Ovary (tissue), 9 donors: ENCODE data around the gene PPP1CA. TPM values are rescaled to one million over a fixed set of nuclear protein-coding genes. Genes with fewer than 3 reads are reported as not detected.

Experiments
- DNase-seq, 5 donors: peaks; one replicate each; pipeline ENCODE4 v3.0.0-alpha.2; 2019 to 2020
- H3K27ac ChIP-seq, 2 donors: fragments of 200-600 bp; one replicate each; pipeline versions ENCODE4 v1.5.1 to v1.8.0; 2019 to 2022
- H3K27me3 ChIP-seq: fragments of 200-600 bp; one replicate; pipeline ENCODE4 v1.8.0; 2022
- H3K36me3 ChIP-seq: fragments of 200-600 bp; sonication (generic); one replicate; pipeline ENCODE4 v1.5.1; 2019
- H3K4me1 ChIP-seq: one replicate; pipeline ENCODE4 v1.8.1; 2013; ENCODE audit warnings: mild to moderate bottlenecking, moderate library complexity; ENCODE audit not compliant: insufficient read depth
- H3K4me3 ChIP-seq: fragments of 200-600 bp; sonication (generic); one replicate; pipeline ENCODE4 v1.5.1; 2017
- H3K9me3 ChIP-seq, 2 donors: fragments of 200-600 bp in 1 of 2; sonication (generic) in 1 of 2; one replicate each; pipeline versions ENCODE4 v1.5.1 to v1.8.1; 2013 to 2019; ENCODE audit warnings: mild to moderate bottlenecking in 1 of 2, moderate library complexity in 1 of 2
- CTCF ChIP-seq, 3 donors: fragments of 450-650 bp in 2 of 3; fragments of 200-600 bp in 1 of 3; IDR thresholded peaks; one replicate each; pipeline versions ENCODE4 v1.5.1 to v1.8.0; 2016 to 2022; ENCODE audit warnings: antibody characterized with exemption in 3 of 3, mild to moderate bottlenecking in 1 of 3
- EP300 ChIP-seq: sonication (generic); formaldehyde crosslinking; IDR thresholded peaks from one replicate; pipeline ENCODE4 v1.6.1; 2017; ENCODE audit warnings: antibody characterized with exemption
- POLR2A ChIP-seq: fragments of 450-650 bp; IDR thresholded peaks from one replicate; pipeline ENCODE4 v1.6.1; 2017; ENCODE audit warnings: antibody characterized with exemption, mild to moderate bottlenecking, moderate library complexity
- WGBS, 3 donors: extraction: QIAGEN DNeasy Blood & Tissue Kit in 1 of 3; methylation state at CpG; one replicate each; pipeline versions ENCODE4 v1.1.5 to v1.1.7; 2013 to 2017; 5-methylcytosine and 5-hydroxymethylcytosine counted together
- intact Hi-C, 4 donors: fragments of 100-400 bp; cut with DNase I; formaldehyde crosslinking; loops; one replicate each; pipeline versions ENCODE4 v1.11.0 to v1.15.1; 2022 to 2023
- polyA plus RNA-seq, 2 donors: library from polyadenylated mRNA; stranded (reverse); fragments of 200-250 nt in 1 of 2; fragments of 350-450 nt in 1 of 2; fragmentation: Illumina TruSeq in 1 of 2; extraction: RNeasy Lipid Tissue Mini Kit (QIAGEN cat#74804) in 1 of 2; gene quantifications; one replicate each; pipeline ENCODE4 v1.2.3, GENCODE V29; 2013 to 2014
- total RNA-seq, 7 donors: library from RNA; depleted of rRNA in 2 of 7; stranded (reverse); fragments of >200 nt in 2 of 7; fragmentation: NEBNext Ultra II Directional in 3 of 7; extraction: Animal tissue kit (Norgen Biotek cat#: 25700) in 3 of 7; gene quantifications; one replicate each; pipeline versions ENCODE4 v1.1.0 to v1.2.4, GENCODE V29; 2016 to 2023
- donor health status: DM: no; HTN: no; CAD: no; lungs with moderate emphysema.
- donor health status: DM: no; HTN: no; CAD: no.
- donor health status: Bipolar disorder and iron deficiency.
- donor health status: DM: yes; HTN: yes; CAD: no.
- donor health status: DM: no; HTN: no; CAD: no.
- donor health status: DM: yes; HTN: yes; CAD: no.

Gene PPP1CA
- total and polyA plus RNA-seq, 9 donors = 32.2 to 86.9 (median 54.9) TPM

- no peaks in the 10 kb centered on the region for H3K36me3 ChIP-seq
- H3K27ac ChIP-seq = peak overlapping the region; percentile 78 to 85
- no peaks in the 10 kb centered on the region for H3K9me3 ChIP-seq
- peak in 2 of 5 donors; percentile 19 to 47 for DNase-seq
- no peaks in the 10 kb centered on the region for H3K27me3 ChIP-seq
- TF ChIP-seq EP300 (no peak), POLR2A (no peak), CTCF (IDR thresholded peaks at IDR 0.05) (no peak)
- intact Hi-C loops = no loop called here
- WGBS, 3 donors = 39 to 45% (median 43%) methylated on average over 5 to 9 of the region's 9 CpGs
- H3K4me3 ChIP-seq = peak overlapping the region; percentile 69
- peaks cover 26% of the 10 kb centered on the region for H3K4me1 ChIP-seq
These were observed 26.9 kb downstream of the PPP1CA start for GRCh38 chr11:67374571-67375281.

- TF ChIP-seq CTCF (IDR thresholded peaks at IDR 0.05) (peak in 1 of 3 donors; percentile 9), EP300 (no peak)
- no peaks in the 10 kb centered on the region for H3K9me3 ChIP-seq
- WGBS, 3 donors = 8 to 12% (median 11%) methylated on average over 37 to 40 of the region's 40 CpGs
- H3K27ac ChIP-seq = peak overlapping the region; percentile 78 to 85
- H3K27me3 ChIP-seq = no peaks in the 10 kb centered on the region
- peaks cover 26% of the 10 kb centered on the region for H3K4me1 ChIP-seq
- H3K36me3 ChIP-seq = no peaks in the 10 kb centered on the region
- H3K4me3 ChIP-seq = peak overlapping the region; percentile 69
- intact Hi-C loops = no loop called here
- DNase-seq = peak; percentile 75 to 85 (median 79)
These were observed 27.7 kb downstream of the PPP1CA start for GRCh38 chr11:67373648-67374570.

- peak; percentile 75 to 84 (median 81) for DNase-seq
- H3K36me3 ChIP-seq = no peaks in the 10 kb centered on the region
- 0 to 1% (median 1%) methylated on average over 45 to 67 of the region's 76 CpGs for WGBS, 3 donors
- intact Hi-C loops = no loop called here
- H3K9me3 ChIP-seq = no peaks in the 10 kb centered on the region
- no peaks in the 10 kb centered on the region for H3K27me3 ChIP-seq
- peak within 1 kb of the TSS; percentile 69 for H3K4me3 ChIP-seq
- peak within 1 kb of the TSS; percentile 78 to 85 for H3K27ac ChIP-seq
- peaks cover 26% of the 10 kb centered on the region for H3K4me1 ChIP-seq
- TF ChIP-seq CTCF (IDR thresholded peaks at IDR 0.05) (no peak), POLR2A (no peak), EP300 (no peak)
These were observed 28.5 kb downstream of the PPP1CA start, which contains the start of gene CLCF1 for GRCh38 chr11:67372993-67373647. Gene CLCF1, minus strand, starts transcription at chr11:67373598. Its CDS starts 59 bp downstream, at chr11:67373539.

GRCh38 chr11:67372321-67372992 is 29.2 kb downstream of the PPP1CA start:
- DNase-seq = peak; percentile 45 to 72 (median 66)
- intact Hi-C loops = no loop called here
- Histone ChIP-seq H3K4me1 (peaks cover 29% of the 10 kb centered on the region), H3K27me3 (no peaks in the 10 kb centered on the region), H3K27ac (peak overlapping the region; percentile 78 to 85), H3K36me3 (no peaks in the 10 kb centered on the region), H3K9me3 (no peaks in the 10 kb centered on the region), H3K4me3 (peak overlapping the region; percentile 69)
- TF ChIP-seq EP300 = no peak
- peak; percentile 15 for TF ChIP-seq POLR2A
- TF ChIP-seq CTCF (IDR thresholded peaks at IDR 0.05) = no peak
- WGBS, 3 donors = 1% methylated on average over 27 to 78 of the region's 78 CpGs
